Measurements from ENCODE around the gene FOXP2. TPM values are rescaled to one million over a fixed set of nuclear protein-coding genes. Genes with fewer than 3 reads are reported as not detected.
A peak's percentile ranks its signal among the peaks of the same experiment; 100 is the strongest.

The FOXP2 gene
- total RNA-seq, 2 donors from 2014 or later = 13.3 to 14.9 TPM

DNA sequence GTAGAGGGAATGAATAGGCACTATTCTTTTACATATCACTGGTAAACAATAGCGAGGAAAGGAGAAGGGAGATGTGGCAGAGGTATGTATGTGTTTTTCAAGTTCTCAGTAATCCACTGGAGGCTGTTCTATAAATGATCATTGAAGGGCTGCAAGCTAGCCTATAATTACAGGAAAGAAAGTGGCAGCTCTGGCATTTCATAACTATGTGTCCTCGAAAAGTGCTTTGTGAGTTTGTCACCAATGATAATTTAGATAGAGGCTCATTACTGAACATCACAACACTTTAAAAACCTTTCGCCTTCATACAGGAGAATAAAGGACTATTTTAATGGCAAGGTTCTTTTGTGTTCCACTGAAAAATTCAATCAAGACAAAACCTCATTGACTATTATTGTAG is 235.1 kb downstream of the FOXP2 start:
- Histone ChIP-seq H3K9ac (ENCODE audit: extremely low read depth, low read length, poor library complexity, severe bottlenecking) (no peak overlapping the region), H3K4me3 (ENCODE audit: low read length) (no peak overlapping the region), H3K9me3 (ENCODE audit: control insufficient read depth, low read length) (no peaks in the 10 kb centered on the region), H3K4me1 (ENCODE audit: control insufficient read depth, insufficient read depth, low read length) (peaks cover 4% of the 10 kb centered on the region), H3K36me3 (ENCODE audit: control insufficient read depth, insufficient read depth, low read length) (no peaks in the 10 kb centered on the region), H3K27ac (ENCODE audit: low read depth, low read length) (no peak overlapping the region), H3K27me3 (ENCODE audit: control insufficient read depth, insufficient read depth, low read length, poor library complexity, severe bottlenecking) (no peaks in the 10 kb centered on the region)
- TF ChIP-seq CTCF (conservative IDR thresholded peaks at IDR 0.05) = no peak
- Mint-ChIP-seq H3K9me3 (no peaks in the 10 kb centered on the region), H3K4me3 (no peak overlapping the region), H3K27ac (peak overlapping the region; percentile 52), H3K27me3 (ENCODE audit: insufficient read depth) (no peaks in the 10 kb centered on the region), H3K36me3 (ENCODE audit: low read depth) (no peaks in the 10 kb centered on the region), H3K4me1 (peaks cover 26% of the 10 kb centered on the region)
- 92% methylated on average over 3 of the region's 3 CpGs; no CpG with 5 or more reads in 1 of the 2 experiments for WGBS, 2 experiments (ENCODE audit: insufficient coverage in 1 of 2, insufficient read length in 1 of 2)
- DNase-seq = no peak

DNA sequence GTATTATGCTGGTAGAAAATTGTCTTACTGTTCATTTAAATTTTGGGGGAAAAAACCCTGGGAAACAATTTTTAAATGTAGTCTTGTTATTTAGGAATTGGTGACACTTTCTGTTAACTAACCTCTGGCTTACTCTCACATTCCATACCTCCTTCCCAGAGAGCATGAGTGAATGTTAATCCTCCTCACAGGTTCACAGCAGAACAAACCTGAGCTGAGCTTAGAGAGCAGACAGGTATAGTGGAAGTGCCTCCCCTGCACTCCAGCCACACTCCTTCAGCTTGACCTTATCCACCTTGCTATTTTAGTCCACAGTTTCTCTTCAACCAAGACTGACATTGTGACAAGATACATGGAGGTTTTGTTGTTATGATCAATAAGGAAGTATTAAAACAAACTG is 235.9 kb downstream of the FOXP2 start:
- Histone ChIP-seq H3K9me3 (ENCODE audit: control insufficient read depth, low read length) (no peaks in the 10 kb centered on the region), H3K36me3 (ENCODE audit: control insufficient read depth, insufficient read depth, low read length) (no peaks in the 10 kb centered on the region), H3K4me1 (ENCODE audit: control insufficient read depth, insufficient read depth, low read length) (peaks cover 4% of the 10 kb centered on the region), H3K4me3 (ENCODE audit: low read length) (no peak overlapping the region), H3K27me3 (ENCODE audit: control insufficient read depth, insufficient read depth, low read length, poor library complexity, severe bottlenecking) (no peaks in the 10 kb centered on the region), H3K9ac (ENCODE audit: extremely low read depth, low read length, poor library complexity, severe bottlenecking) (no peak overlapping the region), H3K27ac (ENCODE audit: low read depth, low read length) (no peak overlapping the region)
- Mint-ChIP-seq H3K27me3 (ENCODE audit: insufficient read depth) (no peaks in the 10 kb centered on the region), H3K4me1 (peaks cover 24% of the 10 kb centered on the region), H3K27ac (peak overlapping the region; percentile 48), H3K36me3 (ENCODE audit: low read depth) (no peaks in the 10 kb centered on the region), H3K9me3 (no peaks in the 10 kb centered on the region), H3K4me3 (no peak overlapping the region)
- DNase-seq = peak; percentile 60
- TF ChIP-seq CTCF (conservative IDR thresholded peaks at IDR 0.05) = no peak

- no peaks in the 10 kb centered on the region for H3K27me3 Mint-ChIP-seq (ENCODE audit: insufficient read depth)
- H3K4me3 Mint-ChIP-seq = no peak overlapping the region
- H3K4me1 ChIP-seq (ENCODE audit: control insufficient read depth, insufficient read depth, low read length) = peaks cover 4% of the 10 kb centered on the region
- no peak overlapping the region for H3K4me3 ChIP-seq (ENCODE audit: low read length)
- H3K9ac ChIP-seq (ENCODE audit: extremely low read depth, low read length, poor library complexity, severe bottlenecking) = no peak overlapping the region
- TF ChIP-seq CTCF (conservative IDR thresholded peaks at IDR 0.05) = no peak
- no peak for DNase-seq
- no peaks in the 10 kb centered on the region for H3K9me3 ChIP-seq (ENCODE audit: control insufficient read depth, low read length)
- no peaks in the 10 kb centered on the region for H3K27me3 ChIP-seq (ENCODE audit: control insufficient read depth, insufficient read depth, low read length, poor library complexity, severe bottlenecking)
- no peaks in the 10 kb centered on the region for H3K36me3 ChIP-seq (ENCODE audit: control insufficient read depth, insufficient read depth, low read length)
- H3K27ac Mint-ChIP-seq = no peak overlapping the region
- WGBS, 2 experiments (ENCODE audit: insufficient coverage in 1 of 2, insufficient read length in 1 of 2) = 91% methylated on average over 5 of the region's 5 CpGs
- no peaks in the 10 kb centered on the region for H3K9me3 Mint-ChIP-seq
- no peak overlapping the region for H3K27ac ChIP-seq (ENCODE audit: low read depth, low read length)
- H3K36me3 Mint-ChIP-seq (ENCODE audit: low read depth) = no peaks in the 10 kb centered on the region
- H3K4me1 Mint-ChIP-seq = peaks cover 24% of the 10 kb centered on the region
Observed at GRCh38 chr7:114652041-114652440, 237.4 kb downstream of the FOXP2 start.

Data from endodermal cell (in vitro differentiated cells).